IMR-90 (cell line): ENCODE measurements around the gene ANLN.

Source experiments
- BHLHE40 ChIP-seq: fragments of 150-350 bp; IDR thresholded peaks from 2 replicates; pipeline ENCODE4 v1.6.1; 2016; ENCODE audit warnings: mild to moderate bottlenecking, low read depth, low read length
- FOS ChIP-seq: fragments of 150-350 bp; IDR thresholded peaks from 2 replicates; pipeline ENCODE4 v1.6.1; 2016; ENCODE audit warnings: low read depth, low read length
- MXI1 ChIP-seq: IDR thresholded peaks from 2 replicates; pipeline ENCODE4 v1.6.1; 2012; ENCODE audit warnings: low read depth, mild to moderate bottlenecking, low read length, moderate library complexity, borderline replicate concordance
- POLR2A ChIP-seq: IDR thresholded peaks from 2 replicates; pipeline ENCODE4 v1.6.1; 2012; ENCODE audit warnings: mild to moderate bottlenecking, low read depth, low read length
- RAD21 ChIP-seq: IDR thresholded peaks from 2 replicates; pipeline ENCODE4 v1.6.1; 2012; ENCODE audit warnings: low read length, improper control_type of control experiment
- TF ChIP-seq, protein P1 (sequence below): fragments of 150-350 bp; IDR thresholded peaks from 2 replicates; pipeline ENCODE4 v1.6.1; 2017; ENCODE audit warnings: mild to moderate bottlenecking, antibody characterized with exemption, low read length, low read depth
- TF ChIP-seq, protein P2 (sequence below): conservative IDR thresholded peaks from 2 replicates; pipeline ENCODE4 v1.5.1; 2012; ENCODE audit warnings: mild to moderate bottlenecking, low read depth, low read length, improper control_type of control experiment

DNA sequence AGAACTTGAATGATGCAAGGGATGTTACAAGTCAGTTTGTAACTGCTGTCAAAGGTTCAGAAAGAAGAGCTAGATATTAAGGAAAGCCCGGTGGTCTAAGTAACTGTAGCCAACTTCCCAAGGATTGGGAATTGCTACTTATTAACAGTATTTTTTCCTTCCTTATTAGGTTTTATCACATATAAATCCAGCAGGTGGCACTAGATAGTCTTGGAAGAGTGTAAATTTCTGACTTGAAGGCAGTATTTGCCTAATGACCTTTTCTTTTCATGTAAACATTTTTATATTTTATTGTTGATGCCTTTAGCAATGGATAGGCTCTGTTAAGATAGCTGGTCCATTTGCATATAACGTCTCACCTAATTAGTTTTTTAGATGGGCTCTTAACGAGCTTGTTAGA, 51.2 kb downstream of the ANLN start:
- TF ChIP-seq, protein P1, sequence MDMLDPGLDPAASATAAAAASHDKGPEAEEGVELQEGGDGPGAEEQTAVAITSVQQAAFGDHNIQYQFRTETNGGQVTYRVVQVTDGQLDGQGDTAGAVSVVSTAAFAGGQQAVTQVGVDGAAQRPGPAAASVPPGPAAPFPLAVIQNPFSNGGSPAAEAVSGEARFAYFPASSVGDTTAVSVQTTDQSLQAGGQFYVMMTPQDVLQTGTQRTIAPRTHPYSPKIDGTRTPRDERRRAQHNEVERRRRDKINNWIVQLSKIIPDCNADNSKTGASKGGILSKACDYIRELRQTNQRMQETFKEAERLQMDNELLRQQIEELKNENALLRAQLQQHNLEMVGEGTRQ = no peak
- TF ChIP-seq POLR2A (no peak), FOS (no peak), RAD21 (peak; percentile 52), BHLHE40 (no peak), MXI1 (no peak)
- TF ChIP-seq, protein P2, sequence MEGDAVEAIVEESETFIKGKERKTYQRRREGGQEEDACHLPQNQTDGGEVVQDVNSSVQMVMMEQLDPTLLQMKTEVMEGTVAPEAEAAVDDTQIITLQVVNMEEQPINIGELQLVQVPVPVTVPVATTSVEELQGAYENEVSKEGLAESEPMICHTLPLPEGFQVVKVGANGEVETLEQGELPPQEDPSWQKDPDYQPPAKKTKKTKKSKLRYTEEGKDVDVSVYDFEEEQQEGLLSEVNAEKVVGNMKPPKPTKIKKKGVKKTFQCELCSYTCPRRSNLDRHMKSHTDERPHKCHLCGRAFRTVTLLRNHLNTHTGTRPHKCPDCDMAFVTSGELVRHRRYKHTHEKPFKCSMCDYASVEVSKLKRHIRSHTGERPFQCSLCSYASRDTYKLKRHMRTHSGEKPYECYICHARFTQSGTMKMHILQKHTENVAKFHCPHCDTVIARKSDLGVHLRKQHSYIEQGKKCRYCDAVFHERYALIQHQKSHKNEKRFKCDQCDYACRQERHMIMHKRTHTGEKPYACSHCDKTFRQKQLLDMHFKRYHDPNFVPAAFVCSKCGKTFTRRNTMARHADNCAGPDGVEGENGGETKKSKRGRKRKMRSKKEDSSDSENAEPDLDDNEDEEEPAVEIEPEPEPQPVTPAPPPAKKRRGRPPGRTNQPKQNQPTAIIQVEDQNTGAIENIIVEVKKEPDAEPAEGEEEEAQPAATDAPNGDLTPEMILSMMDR = peak; percentile 56
